ENCODE results near the gene ZSCAN22. TPM values are rescaled to one million over a fixed set of nuclear protein-coding genes. Genes with fewer than 3 reads are reported as not detected.
A peak's percentile ranks its signal among the peaks of the same experiment; 100 is the strongest.

ZSCAN22 gene
- 1.8 TPM for polyA plus RNA-seq (2012; ENCODE audit: missing spikeins)

GRCh38 chr19:58326914-58327726, at the start of gene ZSCAN22:
ZSCAN22 (plus strand) TSS chr19:58326994; CDS start chr19:58334803, 7,809 bp downstream.
- peak; percentile 96 for FAIRE-seq
- TF ChIP-seq POLR2AphosphoS5 (IDR thresholded peaks at IDR 0.05; ENCODE audit: low read depth, low read length) (peak; percentile 76; the same call in 1 of the 2 replicates), POLR2A (IDR thresholded peaks at IDR 0.05; ENCODE audit: low read depth, low read length) (0 out of 2 replicates have a peak, but pooled peaks have one; percentile 69), TAF1 (IDR thresholded peaks at IDR 0.05; ENCODE audit: borderline replicate concordance, low read depth, low read length) (peak; percentile 12; the same call in 1 of the 2 replicates)
- DNase-seq (ENCODE audit: insufficient read length): peak; percentile 95

GRCh38 chr19:58277197-58277596, 49.6 kb upstream of the ZSCAN22 start:
- TF ChIP-seq POLR2A (IDR thresholded peaks at IDR 0.05; ENCODE audit: low read depth, low read length) (no peak), TAF1 (IDR thresholded peaks at IDR 0.05; ENCODE audit: borderline replicate concordance, low read depth, low read length) (no peak), POLR2AphosphoS5 (IDR thresholded peaks at IDR 0.05; ENCODE audit: low read depth, low read length) (no peak)
- FAIRE-seq: no peak
- DNase-seq (ENCODE audit: insufficient read length): no peak

- no peak for TF ChIP-seq TAF1 (IDR thresholded peaks at IDR 0.05; ENCODE audit: borderline replicate concordance, low read depth, low read length)
- no peak for TF ChIP-seq POLR2AphosphoS5 (IDR thresholded peaks at IDR 0.05; ENCODE audit: low read depth, low read length)
- no peak for TF ChIP-seq POLR2A (IDR thresholded peaks at IDR 0.05; ENCODE audit: low read depth, low read length)
- FAIRE-seq (no peak), DNase-seq (ENCODE audit: insufficient read length) (no peak)
Observed at GRCh38 chr19:58277748-58278540, 48.9 kb upstream of the ZSCAN22 start.

GRCh38 chr19:58278541-58279041, 48.2 kb upstream of the ZSCAN22 start, which contains the start of gene ZNF8:
ZNF8 (plus strand) TSS chr19:58278955; CDS start chr19:58279082, 127 bp downstream.
- DNase-seq (ENCODE audit: insufficient read length) (peak; percentile 100), FAIRE-seq (peak; percentile 98)
- TF ChIP-seq POLR2A (IDR thresholded peaks at IDR 0.05; ENCODE audit: low read depth, low read length) (peak; percentile 91), POLR2AphosphoS5 (IDR thresholded peaks at IDR 0.05; ENCODE audit: low read depth, low read length) (peak; percentile 80), TAF1 (IDR thresholded peaks at IDR 0.05; ENCODE audit: borderline replicate concordance, low read depth, low read length) (peak; percentile 80)

- FAIRE-seq (peak; percentile 40), DNase-seq (ENCODE audit: insufficient read length) (peak; percentile 55)
- TF ChIP-seq TAF1 (IDR thresholded peaks at IDR 0.05; ENCODE audit: borderline replicate concordance, low read depth, low read length) (no peak), POLR2A (IDR thresholded peaks at IDR 0.05; ENCODE audit: low read depth, low read length) (no peak), POLR2AphosphoS5 (IDR thresholded peaks at IDR 0.05; ENCODE audit: low read depth, low read length) (no peak)
Observed at GRCh38 chr19:58279042-58279924, 47.5 kb upstream of the ZSCAN22 start.

GRCh38 chr19:58279925-58280316, 46.9 kb upstream of the ZSCAN22 start:
- DNase-seq (ENCODE audit: insufficient read length) (no peak), FAIRE-seq (no peak)
- no peak for TF ChIP-seq TAF1 (IDR thresholded peaks at IDR 0.05; ENCODE audit: borderline replicate concordance, low read depth, low read length)
- TF ChIP-seq POLR2A (IDR thresholded peaks at IDR 0.05; ENCODE audit: low read depth, low read length): 0 out of 2 replicates have a peak, but pooled peaks have one; percentile 28

GRCh38 chr19:58284199-58284598, 42.6 kb upstream of the ZSCAN22 start:
- FAIRE-seq (no peak), DNase-seq (ENCODE audit: insufficient read length) (no peak)
- TF ChIP-seq POLR2AphosphoS5 (IDR thresholded peaks at IDR 0.05; ENCODE audit: low read depth, low read length) (no peak), POLR2A (IDR thresholded peaks at IDR 0.05; ENCODE audit: low read depth, low read length) (no peak), TAF1 (IDR thresholded peaks at IDR 0.05; ENCODE audit: borderline replicate concordance, low read depth, low read length) (no peak)

GRCh38 chr19:58291943-58292342, 34.9 kb upstream of the ZSCAN22 start:
- TF ChIP-seq TAF1 (IDR thresholded peaks at IDR 0.05; ENCODE audit: borderline replicate concordance, low read depth, low read length): no peak
- no peak for TF ChIP-seq POLR2AphosphoS5 (IDR thresholded peaks at IDR 0.05; ENCODE audit: low read depth, low read length)
- no peak for TF ChIP-seq POLR2A (IDR thresholded peaks at IDR 0.05; ENCODE audit: low read depth, low read length)
- no peak for DNase-seq (ENCODE audit: insufficient read length)
- FAIRE-seq: no peak

GRCh38 chr19:58294743-58295374, 31.9 kb upstream of the ZSCAN22 start:
- no peak for TF ChIP-seq TAF1 (IDR thresholded peaks at IDR 0.05; ENCODE audit: borderline replicate concordance, low read depth, low read length)
- no peak for TF ChIP-seq POLR2A (IDR thresholded peaks at IDR 0.05; ENCODE audit: low read depth, low read length)
- TF ChIP-seq POLR2AphosphoS5 (IDR thresholded peaks at IDR 0.05; ENCODE audit: low read depth, low read length): no peak
- FAIRE-seq (no peak), DNase-seq (ENCODE audit: insufficient read length) (no peak)

- FAIRE-seq (no peak), DNase-seq (ENCODE audit: insufficient read length) (no peak)
- TF ChIP-seq TAF1 (IDR thresholded peaks at IDR 0.05; ENCODE audit: borderline replicate concordance, low read depth, low read length) (no peak), POLR2A (IDR thresholded peaks at IDR 0.05; ENCODE audit: low read depth, low read length) (no peak), POLR2AphosphoS5 (IDR thresholded peaks at IDR 0.05; ENCODE audit: low read depth, low read length) (no peak)
Observed at GRCh38 chr19:58296104-58296503, 30.7 kb upstream of the ZSCAN22 start.

Data from GM12892 (cell line).